GM19372 (cell line): ENCODE measurements around the gene TMEM219.

ENCODE experiments used
- ATAC-seq: cut with Tn5 transposase; IDR thresholded peaks from one replicate; pipeline ENCODE4 v1.9.1; 2021; ENCODE audit warnings: mild to moderate bottlenecking, low read depth, moderate library complexity; ENCODE audit not compliant: unreplicated experiment

TMEM219 gene

GRCh38 chr16:29978564-29979270 is 16.8 kb downstream of the TMEM219 start:
- ATAC-seq: no peak

- no peak for ATAC-seq
Observed at GRCh38 chr16:29982560-29983419, 20.9 kb downstream of the TMEM219 start.

- ATAC-seq: no peak
Observed at GRCh38 chr16:29983420-29984136, 21.7 kb downstream of the TMEM219 start.

- ATAC-seq: no peak
Observed at GRCh38 chr16:29984137-29984763, 22.4 kb downstream of the TMEM219 start.

GRCh38 chr16:29984764-29985147 is 22.9 kb downstream of the TMEM219 start:
- no peak for ATAC-seq

DNA sequence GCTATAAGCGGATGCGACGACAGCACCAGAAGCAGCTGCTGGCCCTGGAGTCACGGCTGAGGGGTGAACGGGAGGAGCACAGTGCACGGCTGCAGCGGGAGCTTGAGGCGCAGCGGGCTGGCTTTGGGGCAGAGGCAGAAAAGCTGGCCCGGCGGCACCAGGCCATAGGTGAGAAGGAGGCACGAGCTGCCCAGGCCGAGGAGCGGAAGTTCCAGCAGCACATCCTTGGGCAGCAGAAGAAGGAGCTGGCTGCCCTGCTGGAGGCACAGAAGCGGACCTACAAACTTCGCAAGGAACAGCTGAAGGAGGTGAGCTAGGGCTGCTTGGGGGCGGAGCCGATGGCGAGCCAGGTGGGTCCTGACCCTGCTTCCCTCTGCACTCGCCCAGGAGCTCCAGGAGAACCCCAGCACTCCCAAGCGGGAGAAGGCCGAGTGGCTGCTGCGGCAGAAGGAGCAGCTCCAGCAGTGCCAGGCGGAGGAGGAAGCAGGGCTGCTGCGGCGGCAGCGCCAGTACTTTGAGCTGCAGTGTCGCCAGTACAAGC is 23.5 kb downstream of the TMEM219 start:
- no peak for ATAC-seq

GRCh38 chr16:29986231-29986630 is 24.4 kb downstream of the TMEM219 start:
- no peak for ATAC-seq

GRCh38 chr16:29986931-29987330 is 25.1 kb downstream of the TMEM219 start:
- no peak for ATAC-seq

DNA sequence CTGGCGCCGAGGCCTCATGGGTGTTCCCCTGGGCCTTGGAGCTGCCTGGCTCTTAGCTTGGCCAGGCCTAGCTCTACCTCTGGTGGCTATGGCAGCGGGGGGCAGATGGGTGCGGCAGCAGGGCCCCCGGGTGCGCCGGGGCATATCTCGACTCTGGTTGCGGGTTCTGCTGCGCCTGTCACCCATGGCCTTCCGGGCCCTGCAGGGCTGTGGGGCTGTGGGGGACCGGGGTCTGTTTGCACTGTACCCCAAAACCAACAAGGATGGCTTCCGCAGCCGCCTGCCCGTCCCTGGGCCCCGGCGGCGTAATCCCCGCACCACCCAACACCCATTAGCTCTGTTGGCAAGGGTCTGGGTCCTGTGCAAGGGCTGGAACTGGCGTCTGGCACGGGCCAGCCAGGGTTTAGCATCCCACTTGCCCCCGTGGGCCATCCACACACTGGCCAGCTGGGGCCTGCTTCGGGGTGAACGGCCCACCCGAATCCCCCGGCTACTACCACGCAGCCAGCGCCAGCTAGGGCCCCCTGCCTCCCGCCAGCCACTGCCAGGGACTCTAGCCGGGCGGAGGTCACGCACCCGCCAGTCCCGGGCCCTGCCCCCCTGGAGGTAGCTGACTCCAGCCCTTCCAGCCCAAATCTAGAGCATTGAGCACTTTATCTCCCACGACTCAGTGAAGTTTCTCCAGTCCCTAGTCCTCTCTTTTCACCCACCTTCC is 25.6 kb downstream of the TMEM219 start:
- no peak for ATAC-seq

DNA sequence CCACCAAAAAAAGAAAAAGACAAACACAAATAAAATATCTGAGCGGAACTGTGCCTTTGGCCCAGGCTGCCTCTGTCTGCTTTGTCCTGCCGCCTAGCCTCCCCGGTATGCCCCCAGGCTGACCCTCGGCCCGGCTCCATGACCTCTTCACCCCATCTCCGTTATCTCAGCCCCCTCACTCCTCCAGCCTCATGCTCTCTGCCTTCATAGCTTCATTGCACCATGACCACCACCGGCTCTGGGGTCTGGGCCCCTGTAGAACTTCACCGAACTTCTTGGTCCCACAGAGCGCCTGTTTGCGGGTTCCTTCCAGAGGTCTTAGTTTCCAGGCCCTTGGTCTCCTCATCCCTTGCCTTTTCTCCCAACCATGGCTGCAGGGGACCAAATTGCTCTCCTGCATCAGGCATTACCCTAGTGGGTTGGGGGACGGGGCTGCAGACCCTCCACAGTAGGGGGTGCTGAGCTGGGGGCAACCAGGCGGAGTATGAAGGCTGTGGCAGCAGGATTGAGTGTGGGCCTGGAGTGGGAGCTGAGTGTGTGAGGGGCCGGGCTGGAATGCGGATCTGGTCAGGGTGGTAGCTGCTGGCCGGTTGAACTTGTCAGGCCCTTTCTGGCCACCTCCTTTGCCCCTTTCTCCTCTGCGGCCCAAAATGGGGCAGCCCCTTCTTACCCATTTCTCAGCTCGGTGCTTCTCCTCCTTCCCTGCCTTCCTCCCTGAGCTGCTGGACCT is 26.6 kb downstream of the TMEM219 start:
- no peak for ATAC-seq

DNA sequence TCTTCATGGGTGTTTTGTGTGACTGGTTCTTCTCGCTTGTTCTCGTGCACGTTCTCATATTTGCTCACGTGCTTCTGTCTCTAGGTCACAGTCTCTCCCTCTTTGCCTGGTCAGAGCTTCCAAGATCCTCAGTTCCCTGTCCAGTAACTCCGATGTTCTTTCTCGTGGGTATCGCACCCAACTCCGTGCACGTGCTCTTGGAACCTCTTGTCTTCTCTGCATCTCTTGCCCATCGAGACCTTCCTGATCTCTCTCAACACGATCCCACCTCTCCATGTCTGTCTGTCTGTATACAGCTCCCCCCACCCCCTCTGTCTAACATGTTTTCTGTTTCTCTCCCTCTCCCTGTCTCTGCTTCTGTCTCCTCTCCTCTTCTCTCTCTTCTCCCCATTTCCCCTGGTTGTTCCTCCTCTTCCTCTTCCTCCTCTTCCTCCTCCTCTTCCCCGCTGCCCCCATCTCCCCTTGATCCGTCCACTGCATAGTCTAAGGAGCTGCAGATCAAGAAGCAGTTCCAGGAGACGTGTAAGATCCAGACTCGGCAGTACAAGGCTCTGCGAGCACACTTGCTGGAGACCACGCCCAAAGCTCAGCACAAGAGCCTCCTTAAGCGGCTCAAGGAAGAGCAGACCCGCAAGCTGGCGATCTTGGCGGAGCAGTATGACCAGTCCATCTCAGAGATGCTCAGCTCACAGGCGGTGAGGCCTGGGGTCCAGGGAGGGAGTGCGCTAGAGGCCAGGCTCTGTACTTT is 27.4 kb downstream of the TMEM219 start:
- ATAC-seq: no peak

DNA sequence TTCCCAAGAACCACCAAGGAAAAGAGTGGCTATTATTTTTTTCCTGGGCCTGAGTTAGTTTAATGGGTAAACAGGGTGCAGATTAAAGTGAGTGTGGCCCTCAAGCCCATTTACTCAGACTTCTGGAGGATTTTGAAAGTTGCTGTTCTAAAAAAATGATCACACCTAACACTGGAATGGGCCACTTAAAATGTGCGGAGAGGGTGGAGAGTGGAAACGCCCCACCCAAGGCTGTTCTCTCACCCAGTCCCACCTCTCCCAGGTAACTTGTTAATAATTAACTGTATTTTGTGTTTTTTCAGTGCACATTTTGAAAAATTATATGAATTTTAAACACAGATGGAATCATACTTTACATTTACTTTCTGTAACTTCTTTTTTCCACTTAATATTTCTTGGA is 28.2 kb downstream of the TMEM219 start:
- ATAC-seq: no peak

DNA sequence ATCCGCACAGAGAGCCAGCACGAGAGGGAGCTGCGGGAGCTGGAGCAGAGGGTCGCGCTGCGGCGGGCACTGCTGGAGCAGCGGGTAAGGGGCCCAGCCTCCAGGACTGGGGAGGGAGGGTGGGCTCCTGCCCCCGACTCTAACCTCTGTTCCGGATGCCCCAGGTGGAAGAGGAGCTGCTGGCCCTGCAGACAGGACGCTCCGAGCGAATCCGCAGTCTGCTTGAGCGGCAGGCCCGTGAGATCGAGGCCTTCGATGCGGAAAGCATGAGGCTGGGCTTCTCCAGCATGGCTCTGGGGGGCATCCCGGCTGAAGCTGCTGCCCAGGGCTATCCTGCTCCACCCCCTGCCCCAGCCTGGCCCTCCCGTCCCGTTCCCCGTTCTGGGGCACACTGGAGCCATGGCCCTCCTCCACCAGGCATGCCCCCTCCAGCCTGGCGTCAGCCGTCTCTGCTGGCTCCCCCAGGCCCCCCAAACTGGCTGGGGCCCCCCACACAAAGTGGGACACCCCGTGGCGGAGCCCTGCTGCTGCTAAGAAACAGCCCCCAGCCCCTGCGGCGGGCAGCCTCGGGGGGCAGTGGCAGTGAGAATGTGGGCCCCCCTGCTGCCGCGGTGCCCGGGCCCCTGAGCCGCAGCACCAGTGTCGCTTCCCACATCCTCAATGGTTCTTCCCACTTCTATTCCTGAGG is 29.1 kb downstream of the TMEM219 start:
- ATAC-seq: no peak

DNA sequence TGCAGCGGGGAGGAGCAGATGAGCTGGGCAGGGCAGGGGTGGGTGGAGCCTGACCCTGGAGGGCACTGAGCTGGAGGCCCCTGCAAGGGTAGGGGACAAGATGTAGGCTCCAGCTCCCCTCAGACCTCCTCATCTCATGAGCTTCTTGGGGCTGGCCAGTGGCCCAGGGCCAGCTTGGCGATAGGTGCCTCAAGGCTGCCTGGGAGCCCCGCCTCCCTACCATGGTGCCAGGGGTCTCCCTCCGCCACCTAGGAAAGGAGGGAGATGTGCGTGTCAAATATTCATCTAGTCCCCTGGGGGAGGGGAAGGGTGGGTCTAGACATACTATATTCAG is 29.7 kb downstream of the TMEM219 start:
- no peak for ATAC-seq

DNA sequence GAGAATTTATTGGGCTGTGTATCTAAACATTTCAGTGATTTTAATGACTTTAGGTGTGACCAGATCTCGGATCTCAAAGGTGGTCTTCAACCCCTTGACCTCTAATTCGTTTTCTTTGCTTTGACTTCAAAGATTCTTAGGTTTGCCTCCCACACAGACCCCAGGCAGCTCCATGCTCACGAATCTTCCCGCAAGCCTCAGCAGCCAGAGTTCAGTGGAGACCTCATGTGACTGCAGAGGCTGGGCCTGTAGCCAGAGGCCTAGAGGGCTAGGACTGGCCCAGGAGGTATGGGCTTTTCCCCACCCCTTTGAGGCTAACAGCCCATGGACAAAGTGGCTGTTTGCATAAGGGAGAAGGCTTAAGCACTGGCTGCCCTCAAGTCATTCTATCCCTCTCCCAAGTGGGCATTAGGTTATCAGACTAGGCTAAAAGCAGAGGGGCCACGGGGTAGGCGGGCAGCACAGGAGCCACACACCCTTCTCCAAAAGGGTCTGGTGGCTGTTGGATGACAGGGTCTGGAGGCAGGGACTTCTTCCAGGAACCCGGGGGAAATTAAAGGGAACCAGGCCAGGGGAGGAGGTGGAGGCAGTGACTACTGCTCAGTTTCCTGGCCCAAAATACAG is 30.6 kb downstream of the TMEM219 start:
- no peak for ATAC-seq

DNA sequence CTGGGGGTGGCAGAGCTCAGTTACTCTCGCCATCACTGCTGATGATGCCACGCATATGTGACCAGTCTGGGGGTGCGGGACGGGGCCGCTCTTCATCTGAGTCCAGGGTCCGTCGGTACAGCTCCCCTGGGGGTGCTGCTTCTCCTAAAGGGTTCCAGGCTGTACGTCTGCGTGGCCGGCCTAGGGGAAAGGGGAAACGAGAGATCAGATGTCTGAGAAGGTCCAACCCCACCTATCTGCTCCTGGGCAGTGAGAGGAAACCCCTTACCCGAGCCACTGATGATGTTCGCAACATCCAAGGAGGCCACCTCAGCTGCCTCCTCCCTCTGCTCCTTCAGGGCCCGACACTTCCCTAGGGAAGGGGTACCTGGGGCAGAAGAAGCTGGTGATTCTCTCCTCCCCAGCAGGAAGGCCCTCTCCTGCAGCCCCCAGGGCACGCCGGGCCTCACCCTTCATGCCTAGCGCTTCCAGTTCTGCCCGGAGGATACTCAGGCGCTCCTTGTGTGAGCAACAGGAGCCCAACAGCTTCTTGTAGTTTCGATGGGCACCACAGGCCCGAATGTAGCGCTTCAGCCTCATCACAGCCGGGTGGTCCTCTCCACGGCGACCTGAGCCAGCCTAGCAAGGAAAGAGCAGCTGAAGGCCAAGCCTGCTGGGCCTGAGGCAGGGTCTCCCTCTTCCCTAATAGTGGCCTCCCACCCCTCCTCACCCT is 31.5 kb downstream of the TMEM219 start:
- ATAC-seq: no peak
